GM23338 (cell line): ENCODE measurements around the gene SLC44A1. TPM values are rescaled to one million over a fixed set of nuclear protein-coding genes. Genes with fewer than 3 reads are reported as not detected.

Source experiments
- ATAC-seq: fragments of 200-7000 bp; cut with Tn5 transposase; 3 replicates; pipeline ENCODE4 v1.9.1; 2020
- DNase-seq: peaks from one replicate; pipeline ENCODE4 v3.0.0-alpha.2; 2015; ENCODE audit warnings: low spot score
- H2AFZ ChIP-seq: fragments of 200-600 bp; sonication (generic); 2 replicates; pipeline ENCODE4 v1.8.0; 2016; ENCODE audit warnings: antibody characterized with exemption, mild to moderate bottlenecking, moderate library complexity
- H3F3A ChIP-seq: fragments of 200-600 bp; sonication (generic); replicated peaks from 2 replicates; pipeline ENCODE4 v1.8.0; 2017; ENCODE audit warnings: antibody characterized with exemption, mixed run types, low read depth
- H3K27ac ChIP-seq: fragments of 200-600 bp; sonication (generic); 2 replicates; pipeline ENCODE4 v1.6.1; 2016; ENCODE audit warnings: low read depth
- H3K27me3 ChIP-seq: fragments of 200-600 bp; sonication (generic); 2 replicates; pipeline ENCODE4 v1.8.0; 2016; ENCODE audit warnings: mild to moderate bottlenecking, mixed run types, moderate library complexity; ENCODE audit not compliant: insufficient read depth
- H3K36me3 ChIP-seq: fragments of 200-600 bp; sonication (generic); 2 replicates; pipeline ENCODE4 v1.8.0; 2016; ENCODE audit warnings: mild to moderate bottlenecking; ENCODE audit not compliant: insufficient read depth
- H3K4me1 ChIP-seq: fragments of 200-600 bp; sonication (generic); 2 replicates; pipeline ENCODE4 v1.8.0; 2016; ENCODE audit warnings: mild to moderate bottlenecking, moderate library complexity; ENCODE audit not compliant: insufficient read depth
- H3K4me2 ChIP-seq: fragments of 200-600 bp; sonication (generic); 2 replicates; pipeline ENCODE4 v1.7.1; 2017; ENCODE audit warnings: mixed run types
- H3K4me3 ChIP-seq: fragments of 200-600 bp; sonication (generic); 2 replicates; pipeline ENCODE4 v1.6.1; 2016; ENCODE audit warnings: mixed run types
- H3K79me2 ChIP-seq: fragments of 200-600 bp; sonication (generic); replicated peaks from 2 replicates; pipeline ENCODE4 v1.8.0; 2017; ENCODE audit warnings: mild to moderate bottlenecking; ENCODE audit not compliant: insufficient read depth
- H3K9me2 ChIP-seq: fragments of 200-600 bp; sonication (generic); 2 replicates; pipeline ENCODE4 v1.8.0; 2017; ENCODE audit not compliant: insufficient read depth
- H4K20me1 ChIP-seq: fragments of 200-600 bp; sonication (generic); replicated peaks from 2 replicates; pipeline ENCODE4 v1.8.0; 2017; ENCODE audit warnings: mild to moderate bottlenecking; ENCODE audit not compliant: insufficient read depth
- H3K27ac Mint-ChIP-seq: 2 replicates; pipeline ENCODE4 v1.8.0; 2020; ENCODE audit warnings: inconsistent platforms, mild to moderate bottlenecking, moderate library complexity, mixed read lengths
- H3K27me3 Mint-ChIP-seq: 3 replicates; pipeline ENCODE4 v1.8.0; 2022; ENCODE audit warnings: low read depth, mild to moderate bottlenecking, moderate library complexity, mixed read lengths, inconsistent platforms; ENCODE audit not compliant: insufficient read depth, poor library complexity
- H3K36me3 Mint-ChIP-seq: 3 replicates; pipeline ENCODE4 v1.8.0; 2021; ENCODE audit warnings: low read depth, mild to moderate bottlenecking, inconsistent platforms, moderate library complexity, mixed read lengths
- H3K4me1 Mint-ChIP-seq: 3 replicates; pipeline ENCODE4 v1.8.0; 2020; ENCODE audit warnings: mild to moderate bottlenecking, inconsistent platforms, mixed read lengths
- H3K4me3 Mint-ChIP-seq: 3 replicates; pipeline ENCODE4 v1.8.0; 2021; ENCODE audit warnings: moderate library complexity, mild to moderate bottlenecking, inconsistent platforms, mixed read lengths
- H3K9me3 Mint-ChIP-seq: 3 replicates; pipeline ENCODE4 v1.8.0; 2020; ENCODE audit warnings: moderate library complexity, mild to moderate bottlenecking, inconsistent platforms, mixed read lengths
- CREB1 ChIP-seq: fragments of 250-450 bp; sonication (Bioruptor Pico); IDR thresholded peaks from 2 replicates; pipeline ENCODE4 v1.5.0; 2020; ENCODE audit warnings: low read depth, mild to moderate bottlenecking, moderate library complexity
- ETS1 ChIP-seq: IDR thresholded peaks from 2 replicates; pipeline ENCODE4 v1.6.1; 2016; ENCODE audit warnings: antibody characterized with exemption
- EZH2 ChIP-seq: fragments of 200-600 bp; sonication (generic); IDR thresholded peaks from one replicate; pipeline ENCODE4 v1.8.0; 2017; ENCODE audit warnings: antibody characterized with exemption, mild to moderate bottlenecking, low read depth; ENCODE audit not compliant: unreplicated experiment
- EZH2phosphoT487 ChIP-seq: fragments of 200-600 bp; sonication (generic); IDR thresholded peaks from one replicate; pipeline ENCODE4 v1.8.1; 2018; ENCODE audit warnings: antibody characterized with exemption; ENCODE audit not compliant: unreplicated experiment
- JUNB ChIP-seq: IDR thresholded peaks from one replicate; pipeline ENCODE4 v1.6.1; 2016; ENCODE audit warnings: antibody characterized with exemption; ENCODE audit not compliant: unreplicated experiment
- STAT1 ChIP-seq: IDR thresholded peaks from one replicate; pipeline ENCODE4 v1.6.1; 2016; ENCODE audit warnings: antibody characterized with exemption; ENCODE audit not compliant: unreplicated experiment
- ZNF114 ChIP-seq: fragments of 250-450 bp; sonication (Bioruptor Pico); IDR thresholded peaks from 2 replicates; pipeline ENCODE4 v1.5.0; 2020; ENCODE audit warnings: mild to moderate bottlenecking, moderate library complexity
- ZNF462 ChIP-seq: fragments of 250-450 bp; sonication (Bioruptor Pico); IDR thresholded peaks from 2 replicates; pipeline ENCODE4 v1.5.0; 2020; ENCODE audit warnings: mild to moderate bottlenecking, moderate library complexity
- polyA plus RNA-seq: library from polyadenylated mRNA; unstranded; fragments of >200 nt; fragmentation: Nextera tagmentation; extraction: Ambion mirVana; gene quantifications from 2 replicates; pipeline ENCODE4 v1.2.1, GENCODE V29; 2016
- total RNA-seq: library from RNA; depleted of rRNA; stranded (reverse); fragments of >200 nt; shearing (Covaris generic); gene quantifications from 2 replicates; pipeline ENCODE4 v1.2.3, GENCODE V29; 2014

Gene SLC44A1
- total and polyA plus RNA-seq, 2 experiments from 2014 or later, result 14.9 to 75.0 TPM

DNA sequence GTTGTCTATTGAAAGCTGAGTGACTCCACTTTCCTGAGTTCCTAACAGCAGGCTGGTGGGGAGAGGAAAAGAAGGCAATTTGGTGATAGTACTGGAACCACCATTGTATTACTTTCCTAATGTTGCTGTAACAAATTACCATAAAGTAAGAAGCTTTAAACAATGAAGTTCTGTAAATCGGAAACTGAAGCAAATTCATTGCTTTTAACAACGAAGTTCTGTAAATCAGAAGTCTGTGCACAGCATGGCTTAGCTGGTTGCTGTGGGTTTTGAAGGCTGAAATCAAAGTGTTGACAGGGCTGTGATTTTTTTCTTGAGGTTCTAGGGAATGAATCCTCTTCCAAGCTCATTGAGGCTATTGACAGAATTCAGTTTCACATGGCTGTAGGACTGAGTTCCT lies 72.3 kb downstream of the SLC44A1 start:
- H3K4me1 Mint-ChIP-seq, result peaks cover 6% of the 10 kb centered on the region; the same call in 2 of the 3 replicates
- H3K4me3 Mint-ChIP-seq, result no peak overlapping the region
- Histone ChIP-seq H3K4me1 (peaks cover 13% of the 10 kb centered on the region; the same call in 1 of the 2 replicates), H3K9me2 (no peaks in the 10 kb centered on the region), H3K79me2 (peaks cover 4% of the 10 kb centered on the region; the same call in 1 of the 2 replicates), H3K4me3 (no peak overlapping the region), H3K27ac (no peak overlapping the region), H3K27me3 (no peaks in the 10 kb centered on the region), H4K20me1 (0 out of 2 replicates have a peak, but pooled peaks cover 3% of the 10 kb centered on the region), H2AFZ (no peak overlapping the region), H3K36me3 (no peaks in the 10 kb centered on the region), H3K4me2 (no peak overlapping the region), H3F3A (no peaks in the 10 kb centered on the region)
- H3K27me3 Mint-ChIP-seq, result no peaks in the 10 kb centered on the region
- ATAC-seq (no peak), DNase-seq (no peak)
- TF ChIP-seq STAT1, result no peak
- H3K9me3 Mint-ChIP-seq, result no peaks in the 10 kb centered on the region
- peaks cover 4% of the 10 kb centered on the region; the same call in 1 of the 3 replicates for H3K36me3 Mint-ChIP-seq
- no peak overlapping the region for H3K27ac Mint-ChIP-seq

DNA sequence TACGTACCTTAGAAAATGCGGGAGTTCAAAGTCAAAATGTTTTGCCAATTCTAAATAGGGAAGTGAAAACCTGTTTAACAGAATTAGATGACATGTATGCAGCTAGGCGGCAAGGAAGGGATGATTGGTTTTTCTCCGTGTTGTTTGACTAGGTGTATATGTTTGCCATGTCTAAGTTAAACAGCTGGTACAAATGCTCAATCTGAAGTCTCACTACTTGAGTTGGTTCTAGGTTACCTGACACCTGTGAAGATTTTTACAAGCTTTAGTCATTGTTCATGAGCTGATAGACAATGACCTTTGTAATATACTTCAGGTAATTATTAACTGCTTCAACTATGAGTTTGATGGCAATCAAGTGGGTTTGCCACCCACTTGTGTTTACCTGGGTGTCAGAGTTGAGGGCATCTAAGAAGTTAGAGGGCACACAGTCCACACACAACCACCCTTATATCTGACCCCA lies 74.3 kb downstream of the SLC44A1 start:
- TF ChIP-seq EZH2 (no peak), CREB1 (CRISPR knock-in tag) (no peak)
- no peak overlapping the region; the same call in 1 of the 2 replicates for H3K27ac Mint-ChIP-seq
- no peak overlapping the region for H3K4me3 Mint-ChIP-seq
- Histone ChIP-seq H3K79me2 (peaks cover 4% of the 10 kb centered on the region; the same call in 1 of the 2 replicates), H3K9me2 (no peaks in the 10 kb centered on the region), H4K20me1 (0 out of 2 replicates have a peak, but pooled peaks cover 3% of the 10 kb centered on the region), H3K4me3 (no peak overlapping the region), H3K36me3 (no peaks in the 10 kb centered on the region), H2AFZ (no peak overlapping the region), H3K4me2 (no peak overlapping the region), H3K4me1 (peaks cover 13% of the 10 kb centered on the region; the same call in 1 of the 2 replicates), H3K27ac (no peak overlapping the region; the same call in 1 of the 2 replicates), H3K27me3 (no peaks in the 10 kb centered on the region), H3F3A (no peaks in the 10 kb centered on the region)
- DNase-seq (no peak), ATAC-seq (no peak)
- no peaks in the 10 kb centered on the region for H3K9me3 Mint-ChIP-seq
- H3K36me3 Mint-ChIP-seq, result peaks cover 4% of the 10 kb centered on the region; the same call in 1 of the 3 replicates
- H3K4me1 Mint-ChIP-seq, result peaks cover 6% of the 10 kb centered on the region; the same call in 2 of the 3 replicates
- H3K27me3 Mint-ChIP-seq, result no peaks in the 10 kb centered on the region

GRCh38 chr9:105319202-105319813 lies 74.9 kb downstream of the SLC44A1 start:
- H3K4me3 Mint-ChIP-seq, result no peak overlapping the region
- no peaks in the 10 kb centered on the region for H3K36me3 ChIP-seq
- no peaks in the 10 kb centered on the region for H3K9me2 ChIP-seq
- H3K79me2 ChIP-seq, result peaks cover 4% of the 10 kb centered on the region; the same call in 1 of the 2 replicates
- H3K4me1 Mint-ChIP-seq, result peaks cover 6% of the 10 kb centered on the region; the same call in 2 of the 3 replicates
- DNase-seq, result no peak
- no peaks in the 10 kb centered on the region for H3K27me3 Mint-ChIP-seq
- peaks cover 4% of the 10 kb centered on the region; the same call in 1 of the 3 replicates for H3K36me3 Mint-ChIP-seq
- H3F3A ChIP-seq, result no peaks in the 10 kb centered on the region
- H3K4me2 ChIP-seq, result no peak overlapping the region
- H4K20me1 ChIP-seq, result 0 out of 2 replicates have a peak, but pooled peaks cover 3% of the 10 kb centered on the region
- H3K9me3 Mint-ChIP-seq, result no peaks in the 10 kb centered on the region
- peaks cover 8% of the 10 kb centered on the region; the same call in 1 of the 2 replicates for H3K4me1 ChIP-seq
- no peak overlapping the region; the same call in 1 of the 2 replicates for H3K27ac ChIP-seq
- no peak for ATAC-seq
- no peak overlapping the region for H2AFZ ChIP-seq
- no peaks in the 10 kb centered on the region for H3K27me3 ChIP-seq
- H3K4me3 ChIP-seq, result no peak overlapping the region
- no peak overlapping the region for H3K27ac Mint-ChIP-seq
- no peak for TF ChIP-seq ZNF462 (CRISPR knock-in tag)
- no peak for TF ChIP-seq JUNB
- TF ChIP-seq EZH2phosphoT487, result no peak
- TF ChIP-seq CREB1 (CRISPR knock-in tag), result no peak
- no peak for TF ChIP-seq EZH2
- no peak for TF ChIP-seq ZNF114 (CRISPR knock-in tag)
- TF ChIP-seq STAT1, result no peak
- TF ChIP-seq ETS1, result no peak
